DOHH2 (cell line): Measurements from ENCODE around the gene KRT73.

Experiments
- H3F3A ChIP-seq: fragments of 200-600 bp; sonication (generic), shearing (Covaris generic); 2 replicates; pipeline ENCODE4 v1.6.0; 2016; ENCODE audit warnings: antibody characterized with exemption, mild to moderate bottlenecking; ENCODE audit not compliant: control insufficient read depth, insufficient read depth
- H3K27ac ChIP-seq: fragments of 200-600 bp; sonication (generic); 2 replicates; pipeline ENCODE4 v1.5.1; 2014; ENCODE audit warnings: low read depth, mild to moderate bottlenecking, low read length, moderate library complexity
- H3K27me3 ChIP-seq: fragments of 200-600 bp; sonication (generic); 2 replicates; pipeline ENCODE4 v1.6.1; 2014; ENCODE audit warnings: mild to moderate bottlenecking, low read length, mixed read lengths; ENCODE audit not compliant: control insufficient read depth
- H3K36me3 ChIP-seq: fragments of 200-600 bp; sonication (generic); 2 replicates; pipeline ENCODE4 v1.6.1; 2014; ENCODE audit warnings: mild to moderate bottlenecking, low read length, moderate library complexity, mixed read lengths; ENCODE audit not compliant: control insufficient read depth
- H3K4me1 ChIP-seq: fragments of 200-600 bp; sonication (generic); 2 replicates; pipeline ENCODE4 v1.6.1; 2014; ENCODE audit warnings: mild to moderate bottlenecking, low read length, mixed read lengths; ENCODE audit not compliant: control insufficient read depth
- H3K4me2 ChIP-seq: fragments of 200-600 bp; sonication (generic); 2 replicates; pipeline ENCODE4 v1.6.0; 2014; ENCODE audit warnings: mild to moderate bottlenecking, low read length, moderate library complexity
- H3K4me3 ChIP-seq: fragments of 200-600 bp; sonication (generic); 2 replicates; pipeline ENCODE4 v1.5.1; 2014; ENCODE audit warnings: mild to moderate bottlenecking, low read length, mixed read lengths
- H3K79me2 ChIP-seq: fragments of 200-600 bp; sonication (generic); 2 replicates; pipeline ENCODE4 v1.6.1; 2014; ENCODE audit warnings: mild to moderate bottlenecking, low read length, mixed read lengths; ENCODE audit not compliant: control insufficient read depth
- H3K9me2 ChIP-seq: fragments of 200-600 bp; sonication (generic); replicated peaks from 2 replicates; pipeline ENCODE4 v1.6.1; 2014; ENCODE audit warnings: mild to moderate bottlenecking, low read length, mixed read lengths; ENCODE audit not compliant: control insufficient read depth
- H3K9me3 ChIP-seq: fragments of 200-600 bp; sonication (generic); 2 replicates; pipeline ENCODE4 v1.6.1; 2014; ENCODE audit warnings: antibody characterized with exemption, low read length, mixed read lengths; ENCODE audit not compliant: control insufficient read depth, insufficient read depth
- H4K20me1 ChIP-seq: fragments of 200-600 bp; sonication (generic); 2 replicates; pipeline ENCODE4 v1.6.0; 2014; ENCODE audit warnings: low read depth, mild to moderate bottlenecking, antibody characterized with exemption, low read length, moderate library complexity; ENCODE audit not compliant: control insufficient read depth, insufficient read depth
- EZH2phosphoT487 ChIP-seq: fragments of 200-600 bp; sonication (generic); IDR thresholded peaks from 2 replicates; pipeline ENCODE4 v1.6.1; 2017; ENCODE audit warnings: borderline replicate concordance, mild to moderate bottlenecking, antibody characterized with exemption, low read length, moderate library complexity, mixed read lengths
- TF ChIP-seq, protein P1 (sequence below): fragments of 200-600 bp; sonication (generic); IDR thresholded peaks from one replicate; pipeline ENCODE4 v1.5.1; 2014; ENCODE audit warnings: antibody characterized with exemption, mild to moderate bottlenecking, low read depth, low read length; ENCODE audit not compliant: poor library complexity, severe bottlenecking

Gene KRT73

DNA sequence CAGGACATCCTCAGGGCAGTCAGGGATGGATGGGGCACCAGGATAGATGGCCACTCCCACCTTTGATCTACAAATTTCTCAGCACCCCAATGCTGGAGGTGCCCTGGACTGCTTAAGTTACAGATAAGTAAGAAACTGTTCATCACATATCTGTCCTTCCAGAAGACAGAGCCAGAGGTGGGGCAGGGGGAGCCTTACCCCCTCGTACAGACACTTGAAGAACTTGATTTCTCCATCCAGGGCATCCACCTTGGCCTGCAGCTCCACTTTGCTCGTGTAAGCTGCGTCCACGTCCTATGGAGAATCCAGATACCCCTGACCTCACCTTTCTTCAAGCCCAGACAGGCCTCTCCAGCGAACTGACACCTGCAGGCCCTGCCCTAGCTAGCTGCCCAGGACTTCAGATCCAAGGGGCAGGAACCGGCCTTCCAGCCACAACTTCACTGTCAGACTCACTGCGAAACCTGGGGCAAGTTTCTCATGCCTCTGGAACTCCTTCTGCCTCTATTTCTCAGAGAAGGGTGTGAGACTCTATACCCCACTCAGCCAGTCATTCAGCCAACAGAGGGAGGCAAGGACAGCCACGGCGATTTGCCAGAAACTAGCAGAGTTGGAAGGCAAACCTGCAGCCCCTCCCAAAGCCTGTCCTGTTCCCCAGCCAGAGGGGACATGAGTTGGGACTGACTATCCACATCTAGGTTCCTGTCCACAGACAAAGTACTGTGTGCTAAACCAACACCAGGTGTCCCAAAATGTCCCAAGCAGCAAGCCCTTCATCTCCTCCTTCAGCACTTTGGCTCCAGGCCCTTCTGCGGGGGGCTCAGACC is 3.8 kb downstream of the KRT73 start:
- no peaks in the 10 kb centered on the region for H3K4me1 ChIP-seq
- no peaks in the 10 kb centered on the region for H3K79me2 ChIP-seq
- H3F3A ChIP-seq, result no peaks in the 10 kb centered on the region
- no peak overlapping the region for H3K4me2 ChIP-seq
- H3K27me3 ChIP-seq, result peaks cover 10% of the 10 kb centered on the region; the same call in 1 of the 2 replicates
- no peaks in the 10 kb centered on the region for H3K9me3 ChIP-seq
- no peaks in the 10 kb centered on the region for H3K9me2 ChIP-seq
- H4K20me1 ChIP-seq, result no peaks in the 10 kb centered on the region
- H3K27ac ChIP-seq, result no peak overlapping the region
- H3K4me3 ChIP-seq, result no peak overlapping the region
- TF ChIP-seq, protein P1, sequence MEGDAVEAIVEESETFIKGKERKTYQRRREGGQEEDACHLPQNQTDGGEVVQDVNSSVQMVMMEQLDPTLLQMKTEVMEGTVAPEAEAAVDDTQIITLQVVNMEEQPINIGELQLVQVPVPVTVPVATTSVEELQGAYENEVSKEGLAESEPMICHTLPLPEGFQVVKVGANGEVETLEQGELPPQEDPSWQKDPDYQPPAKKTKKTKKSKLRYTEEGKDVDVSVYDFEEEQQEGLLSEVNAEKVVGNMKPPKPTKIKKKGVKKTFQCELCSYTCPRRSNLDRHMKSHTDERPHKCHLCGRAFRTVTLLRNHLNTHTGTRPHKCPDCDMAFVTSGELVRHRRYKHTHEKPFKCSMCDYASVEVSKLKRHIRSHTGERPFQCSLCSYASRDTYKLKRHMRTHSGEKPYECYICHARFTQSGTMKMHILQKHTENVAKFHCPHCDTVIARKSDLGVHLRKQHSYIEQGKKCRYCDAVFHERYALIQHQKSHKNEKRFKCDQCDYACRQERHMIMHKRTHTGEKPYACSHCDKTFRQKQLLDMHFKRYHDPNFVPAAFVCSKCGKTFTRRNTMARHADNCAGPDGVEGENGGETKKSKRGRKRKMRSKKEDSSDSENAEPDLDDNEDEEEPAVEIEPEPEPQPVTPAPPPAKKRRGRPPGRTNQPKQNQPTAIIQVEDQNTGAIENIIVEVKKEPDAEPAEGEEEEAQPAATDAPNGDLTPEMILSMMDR, result no peak
- TF ChIP-seq EZH2phosphoT487, result no peak
- no peaks in the 10 kb centered on the region for H3K36me3 ChIP-seq

DNA sequence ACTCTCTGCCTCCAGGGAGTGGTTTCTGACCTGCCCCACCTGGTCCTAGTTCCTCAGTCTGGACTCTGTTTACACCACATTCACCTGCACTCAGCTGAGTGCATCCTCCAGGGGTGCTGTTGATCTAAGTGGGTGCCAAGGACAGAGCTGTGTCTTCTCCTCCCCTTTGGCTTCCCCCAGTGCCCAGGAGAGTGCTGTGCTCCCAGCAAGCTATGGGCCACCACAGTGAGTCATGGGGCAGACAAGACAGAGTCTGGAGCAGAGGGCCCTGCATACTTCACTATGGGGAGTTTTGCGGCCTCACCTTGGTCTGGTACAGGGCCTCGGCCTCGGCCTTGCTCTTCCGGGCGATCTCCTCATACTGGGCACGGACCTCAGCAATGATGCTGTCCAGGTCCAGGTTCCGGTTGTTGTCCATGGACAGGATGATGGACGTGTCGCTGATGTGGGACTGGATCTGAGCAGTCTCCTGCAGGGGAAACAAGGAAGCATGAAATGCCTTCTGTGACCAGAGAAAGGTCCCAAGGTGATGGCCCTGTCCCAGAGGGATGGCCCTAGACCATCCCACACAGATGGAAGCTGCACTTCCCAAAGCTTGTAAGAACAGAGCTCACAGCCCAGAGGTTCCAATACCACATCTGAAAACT is 4.9 kb downstream of the KRT73 start:
- H3K36me3 ChIP-seq, result no peaks in the 10 kb centered on the region
- no peaks in the 10 kb centered on the region for H3K4me1 ChIP-seq
- H3K9me2 ChIP-seq, result no peaks in the 10 kb centered on the region
- TF ChIP-seq EZH2phosphoT487, result no peak
- TF ChIP-seq, protein P1, result no peak
- H3K4me2 ChIP-seq, result no peak overlapping the region
- no peaks in the 10 kb centered on the region for H3K79me2 ChIP-seq
- H3K27me3 ChIP-seq, result peaks cover 10% of the 10 kb centered on the region; the same call in 1 of the 2 replicates
- H3K9me3 ChIP-seq, result no peaks in the 10 kb centered on the region
- H4K20me1 ChIP-seq, result no peaks in the 10 kb centered on the region
- no peak overlapping the region for H3K4me3 ChIP-seq
- no peaks in the 10 kb centered on the region for H3F3A ChIP-seq
- no peak overlapping the region for H3K27ac ChIP-seq

DNA sequence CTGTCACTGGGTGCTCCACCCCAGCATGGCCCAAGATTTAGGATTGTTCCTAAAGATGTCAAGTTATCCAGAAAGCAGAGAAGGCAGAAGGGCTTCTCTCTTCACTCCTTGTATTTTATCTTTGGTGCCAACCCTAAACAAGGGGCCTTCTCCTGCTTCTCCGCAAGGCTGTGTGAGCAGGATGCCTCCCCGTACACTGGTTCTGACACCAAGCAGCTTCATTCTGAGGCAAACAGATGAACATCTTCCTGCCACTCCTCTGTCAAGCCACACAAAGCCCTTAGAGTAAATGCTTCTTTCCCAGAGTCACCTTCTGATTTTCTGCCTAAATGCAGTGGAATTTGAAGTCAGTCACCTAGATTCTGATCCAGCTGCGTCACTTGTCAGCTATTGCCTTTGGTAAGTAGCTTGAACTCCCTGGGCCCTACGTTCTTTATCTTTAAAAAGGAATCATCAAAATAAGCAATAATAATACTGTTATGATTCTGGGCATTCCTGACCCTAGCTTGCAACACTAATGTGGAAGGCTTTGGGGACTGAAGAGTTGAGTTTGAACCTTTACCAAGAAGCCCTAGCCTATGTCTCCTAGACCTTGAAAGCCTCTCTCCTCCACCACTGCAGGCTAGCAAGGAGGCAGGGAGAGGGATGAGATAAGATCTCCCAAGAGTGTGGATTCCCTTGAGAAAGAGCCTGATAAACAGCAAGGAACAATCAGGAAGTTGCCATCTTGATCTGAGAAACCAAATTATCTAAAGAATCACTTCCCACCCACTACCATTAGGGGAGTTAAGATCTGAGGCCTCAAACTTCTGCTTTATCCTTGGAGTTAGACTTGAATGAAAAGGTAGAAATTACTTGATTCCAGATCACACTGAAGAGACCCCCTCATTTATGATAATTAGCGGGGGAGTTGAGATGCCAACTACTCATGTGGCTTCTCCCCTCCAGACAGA is 5.7 kb downstream of the KRT73 start:
- Histone ChIP-seq H3K4me2 (no peak overlapping the region), H3K9me3 (no peaks in the 10 kb centered on the region), H3K4me1 (no peaks in the 10 kb centered on the region), H3K4me3 (no peak overlapping the region), H3K79me2 (no peaks in the 10 kb centered on the region), H4K20me1 (no peaks in the 10 kb centered on the region), H3K9me2 (no peaks in the 10 kb centered on the region), H3K27ac (no peak overlapping the region), H3F3A (no peaks in the 10 kb centered on the region), H3K27me3 (peaks cover 10% of the 10 kb centered on the region; the same call in 1 of the 2 replicates), H3K36me3 (no peaks in the 10 kb centered on the region)
- TF ChIP-seq, protein P1, result no peak
- TF ChIP-seq EZH2phosphoT487, result no peak
